Coronary artery (tissue), 2 donors: ENCODE data around the gene NT5C1A.

Experiments used
- DNase-seq: peaks from one replicate; pipeline ENCODE4 v3.0.0-alpha.2; 2017; ENCODE audit warnings: low spot score
- H3K27ac ChIP-seq, 2 donors: fragments of 200-600 bp; sonication (generic); one replicate each; pipeline ENCODE4 v1.5.1; 2016 to 2019
- H3K4me3 ChIP-seq: fragments of 200-600 bp; sonication (generic); 2 replicates; pipeline ENCODE4 v1.5.1; 2016; ENCODE audit warnings: mild to moderate bottlenecking, moderate library complexity
- CTCF ChIP-seq: fragments of 200-600 bp; sonication (generic); IDR thresholded peaks from one replicate; pipeline ENCODE4 v1.5.1; 2019; ENCODE audit warnings: antibody characterized with exemption

Gene NT5C1A

GRCh38 chr1:39676948-39677548 lies 5.1 kb upstream of the NT5C1A start:
- DNase-seq: no peak
- Histone ChIP-seq H3K27ac (no peak overlapping the region), H3K4me3 (no peak overlapping the region)
- TF ChIP-seq CTCF: no peak

- no peak for DNase-seq
- TF ChIP-seq CTCF: no peak
- Histone ChIP-seq H3K27ac (no peak overlapping the region), H3K4me3 (no peak overlapping the region)
Measured at GRCh38 chr1:39675220-39675619, 3.3 kb upstream of the NT5C1A start.

DNA sequence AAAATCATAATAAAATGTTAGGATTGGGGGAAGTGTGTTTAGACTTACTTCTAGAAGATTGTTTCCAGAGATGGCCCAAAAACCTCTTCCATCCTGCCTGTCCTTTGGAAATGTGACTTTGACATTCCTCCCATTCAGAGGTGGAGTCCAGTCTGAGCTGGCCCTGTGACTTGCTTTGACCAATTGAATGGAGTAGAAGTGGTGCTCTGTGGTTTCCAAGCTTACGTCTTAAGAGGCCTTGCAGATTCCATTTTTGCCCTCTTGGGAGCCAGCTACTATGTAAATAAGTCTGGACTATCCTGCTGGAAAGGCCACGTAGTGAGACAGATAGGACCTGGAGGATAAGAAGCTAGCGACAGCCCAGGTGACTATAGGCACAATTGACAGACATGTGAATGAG lies 1.3 kb upstream of the NT5C1A start:
- Histone ChIP-seq H3K4me3 (no peak overlapping the region), H3K27ac (no peak overlapping the region)
- DNase-seq: no peak
- no peak for TF ChIP-seq CTCF

- TF ChIP-seq CTCF: no peak
- Histone ChIP-seq H3K4me3 (peak overlapping the region; percentile 75), H3K27ac (no peak overlapping the region)
- no peak for DNase-seq
Measured at GRCh38 chr1:39672551-39672947, 642 bp upstream of the NT5C1A start.

- DNase-seq: no peak
- no peak overlapping the region for H3K27ac ChIP-seq
- TF ChIP-seq CTCF: no peak
- H3K4me3 ChIP-seq: peak overlapping the region; percentile 75
Measured at GRCh38 chr1:39671433-39671792, 494 bp downstream of the NT5C1A start.

GRCh38 chr1:39670689-39671088 lies 1.2 kb downstream of the NT5C1A start:
- no peak for DNase-seq
- no peak for TF ChIP-seq CTCF
- H3K27ac ChIP-seq: no peak overlapping the region
- peak overlapping the region; percentile 75 for H3K4me3 ChIP-seq

DNA sequence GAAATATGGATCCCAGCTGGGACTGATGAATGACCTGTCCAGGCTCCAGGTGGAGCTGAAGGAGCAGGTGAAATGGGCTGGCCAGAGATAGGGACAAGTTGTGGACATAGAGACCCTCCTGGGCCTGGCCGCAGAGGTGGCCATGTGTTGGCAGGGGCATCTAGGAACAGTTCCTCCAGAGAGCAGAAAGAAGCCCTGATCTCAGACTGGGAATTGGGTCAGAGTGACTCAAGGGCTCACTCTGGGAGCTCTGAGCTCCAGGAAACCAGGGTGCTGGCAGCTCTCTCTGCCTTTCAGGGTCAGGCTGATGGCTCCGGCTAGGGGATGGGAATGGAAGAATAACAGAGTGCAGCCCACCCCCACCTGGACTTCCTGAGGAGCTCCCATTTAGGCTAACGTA lies 3.0 kb downstream of the NT5C1A start:
- no peak for TF ChIP-seq CTCF
- Histone ChIP-seq H3K4me3 (no peak overlapping the region), H3K27ac (no peak overlapping the region)
- no peak for DNase-seq
